ENCODE results near the gene ADGRF3. TPM values are rescaled to one million over a fixed set of nuclear protein-coding genes. Genes with fewer than 3 reads are reported as not detected.

The ADGRF3 gene
- total and polyA plus RNA-seq, 2 of the 13 experiments (the other 11 are each of a cell fraction or from before 2014, with no cell fraction given), result 0.40 to 1.5 TPM

- TF ChIP-seq PRDM15 (CRISPR knock-in tag; IDR thresholded peaks at IDR 0.05), result no peak
- TF ChIP-seq SMARCC2 (IDR thresholded peaks at IDR 0.05), result no peak
- TF ChIP-seq REL (CRISPR knock-in tag; conservative IDR thresholded peaks at IDR 0.05), result no peak
- TF ChIP-seq KLF9 (CRISPR knock-in tag; IDR thresholded peaks at IDR 0.05; ENCODE audit: low read depth), result no peak
- TF ChIP-seq ZNF253 (CRISPR knock-in tag; IDR thresholded peaks at IDR 0.05; ENCODE audit: borderline replicate concordance), result no peak
- TF ChIP-seq ASH2L (IDR thresholded peaks at IDR 0.05; ENCODE audit: insufficient read length, low read depth, low read length), result no peak
- TF ChIP-seq MEIS1 (CRISPR knock-in tag; IDR thresholded peaks at IDR 0.05; ENCODE audit: borderline replicate concordance), result no peak
- TF ChIP-seq PRDM10 (CRISPR knock-in tag; IDR thresholded peaks at IDR 0.05; ENCODE audit: low read depth), result no peak
Measured at GRCh38 chr2:26313446-26313845, 33.1 kb downstream of the ADGRF3 start (continued).
